Measurements from ENCODE around the gene IL31. TPM values are rescaled to one million over a fixed set of nuclear protein-coding genes. Genes with fewer than 3 reads are reported as not detected.

IL31 gene
- polyA plus RNA-seq, 1 donor: not detected

- DNase-seq: no peak
These were observed 18.3 kb downstream of the IL31 start for GRCh38 chr12:122155705-122156104.

GRCh38 chr12:122152754-122153153, 21.3 kb downstream of the IL31 start:
- no peak for DNase-seq

GRCh38 chr12:122150127-122150681, 23.8 kb downstream of the IL31 start:
- DNase-seq: no peak

GRCh38 chr12:122148657-122149056, 25.4 kb downstream of the IL31 start:
- no peak for DNase-seq

- DNase-seq: no peak
These were observed 26.3 kb downstream of the IL31 start for GRCh38 chr12:122147514-122148290.

GRCh38 chr12:122145505-122146330, 28.3 kb downstream of the IL31 start:
- no peak for DNase-seq

GRCh38 chr12:122144885-122145284, 29.1 kb downstream of the IL31 start:
- no peak for DNase-seq

- DNase-seq: no peak
These were observed 31.2 kb downstream of the IL31 start for GRCh38 chr12:122142857-122143256.

GRCh38 chr12:122141911-122142725, 31.9 kb downstream of the IL31 start:
- no peak for DNase-seq

- DNase-seq: no peak
These were observed 33.4 kb downstream of the IL31 start for GRCh38 chr12:122140467-122141257.

- DNase-seq: no peak
These were observed 34.1 kb downstream of the IL31 start for GRCh38 chr12:122139941-122140340.

GRCh38 chr12:122139266-122139665, 34.8 kb downstream of the IL31 start:
- DNase-seq: no peak

GRCh38 chr12:122138616-122139015, 35.4 kb downstream of the IL31 start:
- no peak for DNase-seq

- DNase-seq: no peak
These were observed 35.8 kb downstream of the IL31 start for GRCh38 chr12:122138181-122138580.

GRCh38 chr12:122137681-122138080, 36.3 kb downstream of the IL31 start:
- DNase-seq: no peak

GRCh38 chr12:122137229-122137628, 36.8 kb downstream of the IL31 start:
- no peak for DNase-seq

- DNase-seq: no peak
These were observed 38.5 kb downstream of the IL31 start for GRCh38 chr12:122135437-122136031.

GRCh38 chr12:122133192-122133950, 40.6 kb downstream of the IL31 start:
- DNase-seq: no peak

- no peak for DNase-seq
These were observed 43.9 kb downstream of the IL31 start for GRCh38 chr12:122130150-122130549.

- DNase-seq: no peak
These were observed 44.9 kb downstream of the IL31 start for GRCh38 chr12:122129131-122129530.

All from left kidney (tissue), 2 donors.